Upper lobe of right lung (tissue), 1 donor: ENCODE data around the gene CCDC183. TPM values are rescaled to one million over a fixed set of nuclear protein-coding genes. Genes with fewer than 3 reads are reported as not detected.
A peak's percentile ranks its signal among the peaks of the same experiment; 100 is the strongest.
"Not testable (repeated sequence)": the region's sequence is repeated elsewhere in the genome, so short reads cannot be mapped to it uniquely, and the experiment has no call there.

ENCODE experiments used
- ATAC-seq: fragments of 200-7000 bp; cut with Tn5 transposase; one replicate; pipeline ENCODE4 v1.9.1; 2020; ENCODE audit warnings: mild to moderate bottlenecking, moderate library complexity
- DNase-seq: peaks from one replicate; pipeline ENCODE4 v3.0.0-alpha.2; 2020
- H3K27ac ChIP-seq: fragments of 200-600 bp; one replicate; pipeline ENCODE4 v1.8.0; 2022
- H3K27me3 ChIP-seq: fragments of 200-600 bp; one replicate; pipeline ENCODE4 v1.8.0; 2022; ENCODE audit warnings: mild to moderate bottlenecking
- H3K36me3 ChIP-seq: fragments of 200-600 bp; one replicate; pipeline ENCODE4 v1.8.0; 2022
- H3K4me1 ChIP-seq: fragments of 200-600 bp; one replicate; pipeline ENCODE4 v1.8.0; 2022
- H3K4me3 ChIP-seq: fragments of 200-600 bp; one replicate; pipeline ENCODE4 v1.8.0; 2022; ENCODE audit warnings: mild to moderate bottlenecking
- H3K9me3 ChIP-seq: fragments of 200-600 bp; one replicate; pipeline ENCODE4 v1.8.0; 2022
- CTCF ChIP-seq: fragments of 200-600 bp; IDR thresholded peaks from one replicate; pipeline ENCODE4 v1.8.0; 2022; ENCODE audit warnings: antibody characterized with exemption
- intact Hi-C: fragments of 100-400 bp; cut with DNase I; formaldehyde crosslinking; loops from one replicate; pipeline ENCODE4 v1.11.0; 2022
- total RNA-seq: library from RNA; stranded (reverse); fragmentation: NEBNext Ultra II Directional; extraction: Animal tissue kit (Norgen Biotek cat#: 25700); gene quantifications from one replicate; pipeline ENCODE4 v1.2.1, GENCODE V29; 2021
- donor health status: DM: no; HTN: yes; CAD: no; lungs with severe emphysema.

CCDC183 gene
- total RNA-seq, 1 donor from 2014 or later: 4.0 TPM

GRCh38 chr9:136793086-136793946 lies 2.8 kb upstream of the CCDC183 start:
- Histone ChIP-seq H3K27me3 (no peaks in the 10 kb centered on the region), H3K27ac (no peak overlapping the region), H3K36me3 (no peaks in the 10 kb centered on the region), H3K4me1 (peaks cover 16% of the 10 kb centered on the region), H3K4me3 (no peak overlapping the region), H3K9me3 (no peaks in the 10 kb centered on the region)
- no peak for TF ChIP-seq CTCF
- no peak for ATAC-seq
- intact Hi-C loops: no loop called here
- DNase-seq: no peak

- no peak for TF ChIP-seq CTCF
- H3K4me1 ChIP-seq: peaks cover 21% of the 10 kb centered on the region
- H3K4me3 ChIP-seq: no peak overlapping the region
- no peak for DNase-seq
- H3K27me3 ChIP-seq: peaks cover 10% of the 10 kb centered on the region
- H3K27ac ChIP-seq: no peak overlapping the region
- no peak for ATAC-seq
- no peaks in the 10 kb centered on the region for H3K9me3 ChIP-seq
- intact Hi-C loops: no loop called here
- H3K36me3 ChIP-seq: no peaks in the 10 kb centered on the region
Measured at GRCh38 chr9:136794281-136794999, 1.7 kb upstream of the CCDC183 start.

GRCh38 chr9:136795000-136795348 lies 1.2 kb upstream of the CCDC183 start:
- Histone ChIP-seq H3K36me3 (no peaks in the 10 kb centered on the region), H3K4me3 (no peak overlapping the region), H3K9me3 (no peaks in the 10 kb centered on the region), H3K27ac (no peak overlapping the region), H3K4me1 (peaks cover 26% of the 10 kb centered on the region), H3K27me3 (peaks cover 15% of the 10 kb centered on the region)
- ATAC-seq: no peak
- no peak for DNase-seq
- intact Hi-C loops: no loop called here
- no peak for TF ChIP-seq CTCF

- ATAC-seq, H3K36me3 ChIP-seq, intact Hi-C loops, H3K27ac ChIP-seq, DNase-seq, H3K4me3 ChIP-seq, H3K9me3 ChIP-seq: not testable (repeated sequence)
- H3K4me1 ChIP-seq: peaks cover 31% of the 10 kb centered on the region
- H3K27me3 ChIP-seq: peaks cover 28% of the 10 kb centered on the region
Measured at GRCh38 chr9:136796775-136797347, 723 bp downstream of the CCDC183 start.

- Histone ChIP-seq H3K4me1 (peaks cover 25% of the 10 kb centered on the region), H3K4me3 (peak overlapping the region; percentile 45), H3K27me3 (peaks cover 28% of the 10 kb centered on the region), H3K36me3 (no peaks in the 10 kb centered on the region), H3K27ac (no peak overlapping the region), H3K9me3 (no peaks in the 10 kb centered on the region)
- DNase-seq (no peak), ATAC-seq (no peak)
- intact Hi-C loops: no loop called here
- no peak for TF ChIP-seq CTCF
Measured at GRCh38 chr9:136798708-136799078, 2.6 kb downstream of the CCDC183 start.
